ENCODE results near the gene CCR1.
A peak's percentile ranks its signal among the peaks of the same experiment; 100 is the strongest.

Gene CCR1

GRCh38 chr3:46187876-46188275, 20.2 kb downstream of the CCR1 start:
- no peak for TF ChIP-seq CTCF (conservative IDR thresholded peaks at IDR 0.05; ENCODE audit: low read depth, low read length)
- no peaks in the 10 kb centered on the region for H3K36me3 ChIP-seq (ENCODE audit: insufficient read depth)
- peak overlapping the region; percentile 65; the same call in 1 of the 2 replicates for H3K4me2 ChIP-seq
- peak overlapping the region; percentile 44 for H3K27ac ChIP-seq
- H3K4me3 ChIP-seq (IDR thresholded peaks at IDR 0.05; ENCODE audit: insufficient read depth, low read depth, low read length) = no peak overlapping the region
- peaks cover 42% of the 10 kb centered on the region for H3K4me1 ChIP-seq (ENCODE audit: low read depth, poor library complexity, severe bottlenecking)
- H3K27me3 ChIP-seq (ENCODE audit: insufficient read depth, low read depth) = no peaks in the 10 kb centered on the region
- H2AFZ ChIP-seq (ENCODE audit: low read depth) = peak overlapping the region; percentile 44
- H3K9ac ChIP-seq = no peak overlapping the region
- H4K20me1 ChIP-seq (ENCODE audit: insufficient read depth) = no peaks in the 10 kb centered on the region
- H3K79me2 ChIP-seq (ENCODE audit: insufficient read depth, low read depth) = no peaks in the 10 kb centered on the region

- H4K20me1 ChIP-seq (ENCODE audit: insufficient read depth) = no peaks in the 10 kb centered on the region
- no peaks in the 10 kb centered on the region for H3K79me2 ChIP-seq (ENCODE audit: insufficient read depth, low read depth)
- no peak for TF ChIP-seq CTCF (conservative IDR thresholded peaks at IDR 0.05; ENCODE audit: low read depth, low read length)
- no peak overlapping the region for H2AFZ ChIP-seq (ENCODE audit: low read depth)
- H3K27ac ChIP-seq = peak overlapping the region; percentile 44; the same call in 1 of the 2 replicates
- no peaks in the 10 kb centered on the region for H3K27me3 ChIP-seq (ENCODE audit: insufficient read depth, low read depth)
- H3K4me3 ChIP-seq (IDR thresholded peaks at IDR 0.05; ENCODE audit: insufficient read depth, low read depth, low read length) = no peak overlapping the region
- H3K9ac ChIP-seq = no peak overlapping the region
- H3K36me3 ChIP-seq (ENCODE audit: insufficient read depth) = no peaks in the 10 kb centered on the region
- peak overlapping the region; percentile 65 for H3K4me2 ChIP-seq
- peaks cover 42% of the 10 kb centered on the region for H3K4me1 ChIP-seq (ENCODE audit: low read depth, poor library complexity, severe bottlenecking)
These were observed 20.8 kb downstream of the CCR1 start for GRCh38 chr3:46187341-46187700.

- no peak overlapping the region for H3K4me3 ChIP-seq (IDR thresholded peaks at IDR 0.05; ENCODE audit: insufficient read depth, low read depth, low read length)
- peak overlapping the region; percentile 65 for H3K4me2 ChIP-seq
- no peak for TF ChIP-seq CTCF (conservative IDR thresholded peaks at IDR 0.05; ENCODE audit: low read depth, low read length)
- H3K27me3 ChIP-seq (ENCODE audit: insufficient read depth, low read depth) = no peaks in the 10 kb centered on the region
- H3K27ac ChIP-seq = peak overlapping the region; percentile 31; the same call in 1 of the 2 replicates
- no peak overlapping the region for H3K9ac ChIP-seq
- no peaks in the 10 kb centered on the region for H4K20me1 ChIP-seq (ENCODE audit: insufficient read depth)
- peaks cover 36% of the 10 kb centered on the region for H3K4me1 ChIP-seq (ENCODE audit: low read depth, poor library complexity, severe bottlenecking)
- H3K36me3 ChIP-seq (ENCODE audit: insufficient read depth) = no peaks in the 10 kb centered on the region
- no peak overlapping the region for H2AFZ ChIP-seq (ENCODE audit: low read depth)
- no peaks in the 10 kb centered on the region for H3K79me2 ChIP-seq (ENCODE audit: insufficient read depth, low read depth)
These were observed 21.4 kb downstream of the CCR1 start for GRCh38 chr3:46186471-46187340.

GRCh38 chr3:46184469-46184868, 23.6 kb downstream of the CCR1 start:
- peaks cover 32% of the 10 kb centered on the region for H3K4me1 ChIP-seq (ENCODE audit: low read depth, poor library complexity, severe bottlenecking)

More at GRCh38 chr3:46184469-46184868, 23.6 kb downstream of the CCR1 start:
- Histone ChIP-seq H3K27ac (no peak overlapping the region), H3K36me3 (ENCODE audit: insufficient read depth) (no peaks in the 10 kb centered on the region), H3K27me3 (ENCODE audit: insufficient read depth, low read depth) (no peaks in the 10 kb centered on the region), H3K9ac (no peak overlapping the region), H3K79me2 (ENCODE audit: insufficient read depth, low read depth) (no peaks in the 10 kb centered on the region), H4K20me1 (ENCODE audit: insufficient read depth) (no peaks in the 10 kb centered on the region), H3K4me3 (IDR thresholded peaks at IDR 0.05; ENCODE audit: insufficient read depth, low read depth, low read length) (no peak overlapping the region), H3K4me2 (no peak overlapping the region), H2AFZ (ENCODE audit: low read depth) (no peak overlapping the region)
- no peak for TF ChIP-seq CTCF (conservative IDR thresholded peaks at IDR 0.05; ENCODE audit: low read depth, low read length)
